HG03520 (cell line): ENCODE results near the gene AKNA.

Experiments used
- ATAC-seq: cut with Tn5 transposase; IDR thresholded peaks from one replicate; pipeline ENCODE4 v1.9.1; 2021; ENCODE audit warnings: mild to moderate bottlenecking, moderate library complexity; ENCODE audit not compliant: unreplicated experiment

Gene AKNA

GRCh38 chr9:114364134-114365041 lies 23.4 kb downstream of the AKNA start:
- no peak for ATAC-seq

GRCh38 chr9:114363424-114363823 lies 24.4 kb downstream of the AKNA start:
- no peak for ATAC-seq

GRCh38 chr9:114362394-114362793 lies 25.4 kb downstream of the AKNA start:
- ATAC-seq, result no peak

GRCh38 chr9:114361542-114361941 lies 26.2 kb downstream of the AKNA start:
- ATAC-seq, result no peak

- no peak for ATAC-seq
These were observed 28.0 kb downstream of the AKNA start for GRCh38 chr9:114359801-114360200.

GRCh38 chr9:114357911-114358328 lies 29.9 kb downstream of the AKNA start:
- ATAC-seq, result no peak

GRCh38 chr9:114357360-114357759 lies 30.4 kb downstream of the AKNA start:
- no peak for ATAC-seq

- ATAC-seq, result no peak
These were observed 31.0 kb downstream of the AKNA start for GRCh38 chr9:114356792-114357191.

- ATAC-seq, result no peak
These were observed 32.0 kb downstream of the AKNA start for GRCh38 chr9:114355821-114356220.

GRCh38 chr9:114351932-114352331 lies 35.9 kb downstream of the AKNA start:
- no peak for ATAC-seq

- ATAC-seq, result no peak
These were observed 37.0 kb downstream of the AKNA start for GRCh38 chr9:114350636-114351401.

GRCh38 chr9:114349713-114350480 lies 37.9 kb downstream of the AKNA start:
- ATAC-seq, result no peak

GRCh38 chr9:114348906-114349482 lies 38.8 kb downstream of the AKNA start:
- ATAC-seq, result peak; percentile 71

- ATAC-seq, result no peak
These were observed 39.4 kb downstream of the AKNA start for GRCh38 chr9:114348261-114348905.

- no peak for ATAC-seq
These were observed 40.1 kb downstream of the AKNA start for GRCh38 chr9:114347675-114348074.

GRCh38 chr9:114346146-114346545 lies 41.6 kb downstream of the AKNA start:
- no peak for ATAC-seq

GRCh38 chr9:114345493-114346065 lies 42.2 kb downstream of the AKNA start:
- ATAC-seq, result no peak

- ATAC-seq, result no peak
These were observed 43.1 kb downstream of the AKNA start for GRCh38 chr9:114344692-114345091.

- no peak for ATAC-seq
These were observed 43.6 kb downstream of the AKNA start for GRCh38 chr9:114344188-114344566.
